Neural progenitor cell (in vitro differentiated cells): ENCODE measurements around the gene LRRC49.

Experiments used
- CTCF ChIP-seq: fragments of 200-600 bp; sonication (generic); IDR thresholded peaks from 2 replicates; pipeline ENCODE4 v1.5.1; 2017; ENCODE audit warnings: antibody characterized with exemption, mild to moderate bottlenecking
- EZH2 ChIP-seq: fragments of 200-600 bp; sonication (generic); IDR thresholded peaks from 2 replicates; pipeline ENCODE4 v1.6.1; 2017; ENCODE audit warnings: antibody characterized with exemption, mild to moderate bottlenecking, moderate library complexity

- TF ChIP-seq CTCF (no peak), EZH2 (no peak)
These were observed 190.2 kb downstream of the LRRC49 start for GRCh38 chr15:71082803-71083202.
